ENCODE data around the gene CLECL1. TPM values are rescaled to one million over a fixed set of nuclear protein-coding genes. Genes with fewer than 3 reads are reported as not detected.
"Not testable (repeated sequence)": the region's sequence is repeated elsewhere in the genome, so short reads cannot be mapped to it uniquely, and the experiment has no call there.

CLECL1 gene
- total RNA-seq, 1 donor from 2014 or later: 0.41 TPM

- DNase-seq: peak; percentile 31
Measured at GRCh38 chr12:9751204-9752144, 18.6 kb upstream of the CLECL1 start.

- DNase-seq: peak; percentile 82
Measured at GRCh38 chr12:9750276-9751203, 17.6 kb upstream of the CLECL1 start.

GRCh38 chr12:9749640-9750039, 16.7 kb upstream of the CLECL1 start:
- no peak for DNase-seq

GRCh38 chr12:9745199-9745598, 12.3 kb upstream of the CLECL1 start:
- DNase-seq: no peak

DNA sequence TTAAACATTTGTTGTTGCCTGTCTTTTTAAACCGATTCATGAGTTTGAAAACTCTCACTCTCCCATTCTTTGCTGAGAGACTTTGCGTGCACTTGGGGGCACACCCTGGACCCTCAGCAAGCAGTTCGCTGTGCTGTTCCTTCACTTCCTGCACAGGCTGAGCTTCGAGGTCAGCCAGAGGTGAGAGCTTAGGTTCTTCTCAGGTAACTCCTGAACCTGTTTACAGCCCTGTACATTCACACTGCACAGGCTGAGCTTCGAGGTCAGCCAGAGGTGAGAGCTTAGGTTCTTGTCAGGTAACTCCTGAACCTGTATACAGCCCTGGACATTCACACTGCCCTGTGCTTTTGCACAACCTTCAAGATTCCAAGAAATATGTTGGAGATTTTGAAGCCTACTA, 9.8 kb upstream of the CLECL1 start:
- no peak for DNase-seq

DNA sequence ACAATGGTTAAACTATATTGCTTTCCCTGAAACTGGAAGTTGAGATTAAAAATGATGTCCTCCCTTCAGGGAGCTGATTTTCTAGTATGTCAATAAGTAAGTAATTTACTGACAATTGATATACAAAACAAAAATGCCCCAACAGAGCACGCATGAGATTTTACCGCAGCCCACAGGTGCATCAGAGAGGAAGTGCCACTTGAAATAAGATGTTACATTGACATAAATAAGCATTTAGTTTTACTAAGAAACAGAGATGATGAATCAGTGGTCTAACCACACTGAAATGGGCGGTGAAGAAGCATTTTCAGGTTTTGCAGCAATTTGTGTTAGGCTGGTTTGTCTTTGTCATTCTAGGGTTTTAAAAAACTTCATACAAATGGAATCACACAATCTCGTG, 8.8 kb upstream of the CLECL1 start:
- DNase-seq: no peak

- no peak for DNase-seq
Measured at GRCh38 chr12:9740106-9740750, 7.3 kb upstream of the CLECL1 start.

DNA sequence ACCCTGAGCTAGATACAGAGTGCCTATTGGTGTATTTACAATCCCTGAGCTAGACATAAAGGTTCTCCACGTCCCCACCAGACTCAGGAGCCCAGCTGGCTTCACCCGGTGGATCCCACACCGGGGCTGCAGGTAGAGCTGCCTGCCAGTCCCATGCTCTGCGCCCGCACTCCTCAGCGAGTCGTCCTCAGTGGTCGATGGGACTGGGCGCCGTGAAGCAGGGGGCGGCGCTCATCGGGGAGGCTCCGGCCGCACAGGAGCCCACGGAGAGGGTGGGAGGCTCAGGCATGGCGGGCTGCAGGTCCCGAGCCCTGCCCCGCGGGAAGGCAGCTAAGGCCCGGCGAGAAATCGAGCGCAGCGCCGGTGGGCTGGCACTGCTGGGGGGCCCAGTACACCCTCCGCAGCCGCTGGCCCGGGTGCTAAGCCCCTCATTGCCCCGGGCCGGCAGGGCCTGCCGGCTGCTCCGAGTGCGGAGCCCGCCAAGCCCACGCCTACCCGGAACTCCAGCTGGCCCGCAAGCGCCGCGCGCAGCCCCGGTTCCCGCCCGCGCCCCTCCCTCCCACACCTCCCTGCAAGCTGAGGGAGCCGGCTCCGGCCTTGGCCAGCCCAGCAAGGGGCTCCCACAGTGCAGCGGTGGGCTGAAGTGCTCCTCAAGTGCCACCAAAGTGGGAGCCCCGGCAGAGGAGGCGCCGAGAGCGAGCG, 6.7 kb upstream of the CLECL1 start:
- not testable (repeated sequence) for DNase-seq

- not testable (repeated sequence) for DNase-seq
Measured at GRCh38 chr12:9738905-9739304, 6.0 kb upstream of the CLECL1 start.

- DNase-seq: no peak
Measured at GRCh38 chr12:9736936-9737705, 4.2 kb upstream of the CLECL1 start.

GRCh38 chr12:9735601-9736000, 2.7 kb upstream of the CLECL1 start:
- no peak for DNase-seq

GRCh38 chr12:9731797-9732196, 1.1 kb downstream of the CLECL1 start:
- no peak for DNase-seq

GRCh38 chr12:9731393-9731792, 1.5 kb downstream of the CLECL1 start:
- no peak for DNase-seq

DNA sequence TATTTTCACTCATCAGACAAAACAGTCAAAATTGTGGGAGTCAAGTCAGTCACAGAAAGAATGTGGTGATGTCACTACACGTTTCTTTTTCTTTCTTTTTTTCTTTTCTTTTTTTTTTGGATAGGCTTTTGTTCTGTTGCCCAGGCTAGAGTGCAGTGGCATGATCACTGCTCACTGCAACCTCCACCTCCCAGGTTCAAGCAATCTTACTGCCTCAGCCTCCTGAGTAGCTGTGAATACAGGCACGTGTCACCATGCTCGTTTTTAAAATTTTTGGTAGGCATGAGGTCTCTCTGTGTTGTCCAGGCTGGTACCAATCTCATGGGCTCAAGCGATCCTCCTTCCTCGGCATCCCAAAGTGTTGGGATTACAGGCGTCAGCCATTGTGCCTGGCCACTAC, 2.3 kb downstream of the CLECL1 start:
- no peak for DNase-seq

DNA sequence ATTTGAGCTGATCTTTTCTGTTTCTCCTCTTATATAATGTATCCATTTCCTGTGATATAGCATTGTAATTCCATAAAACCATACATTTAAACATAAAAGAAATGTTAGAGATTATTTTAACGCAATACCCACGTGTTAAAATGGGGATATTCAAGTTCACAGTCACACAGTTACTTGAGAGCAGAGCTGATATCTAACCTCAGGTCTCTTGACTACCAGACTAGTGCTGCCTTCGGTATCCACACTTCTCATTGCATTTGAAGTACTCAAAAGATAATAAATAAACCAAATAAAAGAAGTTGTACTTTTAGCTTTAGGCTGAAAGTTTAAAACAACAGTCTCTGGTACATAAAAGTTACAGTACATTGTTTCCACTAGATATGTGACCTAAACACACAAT, 2.9 kb downstream of the CLECL1 start:
- DNase-seq: no peak

GRCh38 chr12:9729082-9729481, 3.8 kb downstream of the CLECL1 start:
- no peak for DNase-seq

DNA sequence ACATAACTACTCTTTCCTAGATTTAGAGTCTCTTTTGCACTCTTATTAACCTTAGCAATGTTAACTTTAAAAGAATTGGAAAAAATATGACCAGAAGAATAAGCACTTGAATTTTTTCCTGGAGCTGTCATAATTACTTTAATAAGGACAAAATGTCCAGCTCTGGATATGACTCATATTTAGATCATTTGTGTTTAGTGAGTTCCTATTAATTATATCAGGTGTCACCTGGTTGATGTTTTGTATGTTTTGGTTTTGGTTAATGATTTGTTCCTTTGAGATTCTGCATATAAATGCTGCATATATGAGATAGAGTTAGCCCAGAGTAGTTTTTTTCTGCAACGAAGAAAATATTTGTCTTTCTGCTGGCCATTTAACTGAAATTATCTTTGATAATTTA, 5.1 kb downstream of the CLECL1 start:
- no peak for DNase-seq

DNA sequence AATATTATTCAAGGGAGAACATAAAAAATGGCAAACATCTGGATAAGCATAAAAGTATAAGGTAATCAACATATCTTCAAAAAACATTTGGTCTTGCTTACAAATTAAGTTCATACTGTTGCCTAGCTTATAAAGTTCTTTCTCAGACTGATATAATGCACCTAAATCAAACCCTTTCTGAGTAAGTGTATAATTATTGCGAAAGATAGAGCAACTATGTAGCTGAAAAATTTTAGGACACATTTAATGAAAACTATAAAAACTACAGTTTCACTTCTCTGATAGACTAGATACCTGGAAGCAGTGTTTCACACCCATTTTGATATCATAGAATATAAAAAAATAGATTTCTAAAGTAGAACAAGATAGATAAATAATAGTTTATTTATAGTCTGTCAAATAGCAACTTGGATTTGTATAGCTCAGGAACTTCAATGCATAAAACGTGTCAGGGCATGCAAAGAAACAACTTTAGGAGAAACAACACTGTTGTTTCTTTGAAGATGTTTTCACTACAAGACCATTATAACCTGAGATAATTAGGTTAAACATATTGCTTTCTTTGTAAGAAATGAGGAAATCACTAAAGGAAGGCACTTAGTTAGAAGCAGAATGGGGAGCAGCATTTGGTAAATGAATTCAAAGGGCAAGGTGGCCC, 7.6 kb downstream of the CLECL1 start:
- DNase-seq: no peak

DNA sequence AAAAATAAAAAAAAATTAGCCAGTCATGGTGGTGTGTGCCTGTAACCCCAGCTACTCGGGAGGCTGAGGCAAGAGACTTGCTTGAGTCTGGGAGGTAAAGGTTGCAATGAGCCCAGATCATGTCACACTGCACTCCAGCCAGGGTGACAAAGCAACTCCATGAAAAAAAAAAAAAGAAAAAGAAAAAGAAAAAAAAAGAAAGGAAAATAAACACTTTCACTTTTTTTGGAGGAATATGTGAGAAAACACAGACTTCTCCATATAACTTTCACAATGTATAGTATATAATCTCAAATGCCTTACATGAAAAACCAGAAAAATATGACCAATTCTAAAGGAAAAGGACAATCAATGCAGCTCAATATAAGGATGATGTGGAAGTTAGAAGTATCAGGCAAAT, 8.9 kb downstream of the CLECL1 start:
- no peak for DNase-seq

DNA sequence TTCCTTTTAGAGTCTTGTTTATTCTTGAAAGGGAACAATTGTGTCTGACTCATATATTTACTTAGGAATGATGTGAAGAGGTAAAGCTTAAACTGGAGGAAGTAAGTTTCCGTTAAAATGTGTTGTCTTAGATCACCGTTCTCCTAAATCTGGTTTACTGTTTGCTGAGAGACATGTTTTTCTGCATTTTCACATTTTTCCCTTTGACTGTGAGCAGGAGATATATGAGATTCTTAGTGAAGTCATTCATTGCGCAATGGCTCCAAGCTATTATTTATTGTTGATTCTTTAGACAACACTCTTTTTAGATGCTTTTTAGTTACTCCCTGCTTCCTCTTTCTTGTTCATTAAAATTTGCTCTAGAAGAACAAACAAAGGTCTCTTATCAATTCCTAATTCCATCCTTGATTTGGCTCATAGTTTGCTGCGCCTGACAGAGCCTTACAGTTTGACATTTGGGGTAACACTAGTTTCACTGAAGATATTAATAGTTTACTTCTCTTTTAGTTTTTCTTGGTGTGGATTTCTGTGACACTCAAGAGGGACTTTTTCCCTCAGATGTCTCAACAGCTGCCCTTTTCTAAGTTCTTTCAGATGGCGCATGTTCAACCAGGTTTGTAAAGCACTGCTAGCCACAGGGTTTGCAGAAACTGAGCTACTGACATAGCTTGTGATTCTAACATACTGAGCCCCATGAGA, 11.4 kb downstream of the CLECL1 start:
- DNase-seq: peak; percentile 46

Measured in tongue (tissue), 2 donors.